GM18517 (cell line): ENCODE data around the gene CLCNKA.
"Not testable (repeated sequence)": the region's sequence is repeated elsewhere in the genome, so short reads cannot be mapped to it uniquely, and the experiment has no call there.

Experiments used
- ATAC-seq: cut with Tn5 transposase; IDR thresholded peaks from one replicate; pipeline ENCODE4 v1.9.1; 2021; ENCODE audit warnings: mild to moderate bottlenecking, moderate library complexity; ENCODE audit not compliant: unreplicated experiment

Gene CLCNKA

GRCh38 chr1:16039871-16040270 lies 18.0 kb downstream of the CLCNKA start:
- not testable (repeated sequence) for ATAC-seq

- ATAC-seq: no peak
Measured at GRCh38 chr1:16041200-16041599, 19.4 kb downstream of the CLCNKA start.

- no peak for ATAC-seq
Measured at GRCh38 chr1:16042096-16042495, 20.3 kb downstream of the CLCNKA start.

GRCh38 chr1:16042654-16043053 lies 20.8 kb downstream of the CLCNKA start:
- not testable (repeated sequence) for ATAC-seq

- no peak for ATAC-seq
Measured at GRCh38 chr1:16043521-16043920, 21.7 kb downstream of the CLCNKA start, which contains the start of gene CLCNKB. Gene CLCNKB, plus strand, starts transcription at chr1:16043782. Its CDS starts 711 bp downstream, at chr1:16044493.

GRCh38 chr1:16043950-16044349 lies 22.1 kb downstream of the CLCNKA start:
- no peak for ATAC-seq

- no peak for ATAC-seq
Measured at GRCh38 chr1:16046842-16047241, 25.0 kb downstream of the CLCNKA start.

- no peak for ATAC-seq
Measured at GRCh38 chr1:16047791-16048475, 26.1 kb downstream of the CLCNKA start.

- no peak for ATAC-seq
Measured at GRCh38 chr1:16048573-16049189, 26.8 kb downstream of the CLCNKA start.

GRCh38 chr1:16050328-16050727 lies 28.5 kb downstream of the CLCNKA start:
- ATAC-seq: no peak

- no peak for ATAC-seq
Measured at GRCh38 chr1:16051039-16051438, 29.2 kb downstream of the CLCNKA start.

GRCh38 chr1:16051949-16052348 lies 30.1 kb downstream of the CLCNKA start:
- ATAC-seq: not testable (repeated sequence)

GRCh38 chr1:16053781-16054502 lies 32.1 kb downstream of the CLCNKA start:
- ATAC-seq: no peak

- ATAC-seq: no peak
Measured at GRCh38 chr1:16054598-16055540, 33.0 kb downstream of the CLCNKA start.

- no peak for ATAC-seq
Measured at GRCh38 chr1:16055613-16056520, 34.0 kb downstream of the CLCNKA start.

GRCh38 chr1:16056521-16056912 lies 34.7 kb downstream of the CLCNKA start:
- ATAC-seq: not testable (repeated sequence)

- not testable (repeated sequence) for ATAC-seq
Measured at GRCh38 chr1:16057314-16057915, 35.6 kb downstream of the CLCNKA start.

- ATAC-seq: not testable (repeated sequence)
Measured at GRCh38 chr1:16058394-16059120, 36.7 kb downstream of the CLCNKA start.

- no peak for ATAC-seq
Measured at GRCh38 chr1:16061266-16061665, 39.4 kb downstream of the CLCNKA start.
